HG03025 (cell line): Measurements from ENCODE around the gene GGA3.
A peak's percentile ranks its signal among the peaks of the same experiment; 100 is the strongest.
"Not testable (repeated sequence)": the region's sequence is repeated elsewhere in the genome, so short reads cannot be mapped to it uniquely, and the experiment has no call there.

ENCODE experiments used
- ATAC-seq: cut with Tn5 transposase; IDR thresholded peaks from one replicate; pipeline ENCODE4 v1.9.1; 2021; ENCODE audit warnings: mild to moderate bottlenecking, moderate library complexity; ENCODE audit not compliant: unreplicated experiment, low FRiP score

The GGA3 gene

DNA sequence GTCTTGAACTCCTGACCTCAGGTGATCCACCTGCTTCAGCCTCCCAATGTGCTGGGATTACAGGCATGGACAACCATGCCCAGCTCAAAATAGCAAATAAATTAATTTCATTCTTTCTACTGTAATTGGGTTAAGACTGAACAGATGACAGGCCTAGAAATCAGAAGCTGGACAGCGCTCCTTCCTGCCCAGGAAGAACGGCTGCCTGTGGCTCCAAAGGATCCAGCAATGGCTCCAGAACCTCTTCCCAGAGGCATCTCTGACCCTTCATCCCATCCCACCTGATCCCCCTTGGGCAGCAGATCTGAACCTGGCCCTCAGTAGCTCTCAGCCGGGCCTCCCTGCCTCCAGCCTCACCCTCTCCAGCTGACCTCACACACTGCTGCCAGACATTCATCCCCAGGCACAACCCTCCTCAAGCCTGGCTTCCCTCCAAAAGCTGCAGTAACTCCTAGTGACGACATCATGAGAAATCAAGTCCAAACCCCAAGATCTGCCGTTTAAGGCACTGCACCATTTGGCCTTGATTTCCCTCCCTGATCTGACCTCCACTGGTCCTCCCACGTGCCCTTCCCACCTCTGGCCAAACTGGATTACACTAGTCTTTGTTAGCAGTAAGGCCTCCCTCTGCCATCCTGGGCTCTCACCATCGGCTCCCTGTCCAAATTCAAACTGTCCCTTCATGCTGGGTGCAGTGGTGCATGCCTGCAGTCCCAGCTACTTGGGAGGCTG is 12.7 kb upstream of the GGA3 start:
- ATAC-seq = no peak

DNA sequence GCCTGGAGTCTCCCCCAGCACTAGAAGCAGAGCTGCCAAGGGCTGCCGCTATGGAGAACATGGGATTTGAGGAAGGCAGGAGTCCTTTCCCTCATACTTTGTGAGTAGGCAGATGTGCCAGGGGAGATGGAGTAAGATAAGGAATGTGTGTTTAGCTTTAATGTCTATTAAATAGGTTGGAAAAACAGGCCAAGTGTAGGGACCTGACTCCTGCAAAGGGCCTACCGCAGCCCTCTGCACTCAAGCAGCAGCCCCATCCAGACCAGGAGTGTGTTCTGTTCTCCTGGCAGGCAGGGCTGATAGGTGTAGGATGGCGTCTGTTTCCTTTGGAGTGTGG is 11.4 kb upstream of the GGA3 start:
- no peak for ATAC-seq

DNA sequence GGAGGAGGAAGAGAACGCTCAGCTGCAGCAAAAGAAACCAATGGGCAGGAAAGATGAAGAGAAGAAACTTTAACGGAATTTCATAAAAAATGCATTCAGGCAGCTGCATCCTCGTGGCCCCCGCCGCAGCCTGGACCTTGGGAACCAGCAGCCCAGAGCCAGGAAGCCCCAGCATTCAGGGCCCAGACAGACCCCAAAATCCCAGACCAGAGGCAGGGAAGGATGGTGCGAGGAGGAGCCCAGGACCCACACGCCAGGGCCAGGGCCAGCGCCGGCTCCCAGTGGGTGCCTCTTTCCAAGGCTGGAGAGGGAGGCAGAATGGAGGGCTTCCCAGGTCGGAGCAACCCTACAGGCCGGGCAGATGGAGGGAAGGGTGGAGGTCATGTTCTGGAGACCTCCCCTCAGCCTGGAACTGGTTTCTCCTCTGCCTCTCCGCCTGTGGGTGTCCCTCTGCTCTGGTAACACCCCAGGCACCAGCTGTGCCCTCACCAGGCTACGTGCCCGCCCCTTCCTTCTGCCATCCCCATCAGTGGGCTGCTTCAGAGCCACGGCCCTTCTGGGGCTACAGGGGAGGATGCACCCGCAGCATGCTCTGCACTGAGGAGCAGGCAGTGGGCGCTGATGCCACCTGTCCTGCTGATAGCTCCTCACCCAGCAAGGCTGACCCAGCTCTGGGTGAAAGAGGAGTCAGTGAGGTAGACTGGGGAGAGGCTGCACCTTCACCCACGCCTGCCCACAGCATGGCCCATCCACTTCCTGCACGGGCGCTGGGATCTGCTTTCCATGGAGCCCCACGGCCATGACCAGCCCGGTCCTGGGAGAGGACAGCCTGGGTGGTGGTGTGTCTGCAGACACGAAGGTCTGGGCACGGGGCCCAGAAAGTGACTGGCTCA is 10.8 kb upstream of the GGA3 start:
- ATAC-seq = no peak

DNA sequence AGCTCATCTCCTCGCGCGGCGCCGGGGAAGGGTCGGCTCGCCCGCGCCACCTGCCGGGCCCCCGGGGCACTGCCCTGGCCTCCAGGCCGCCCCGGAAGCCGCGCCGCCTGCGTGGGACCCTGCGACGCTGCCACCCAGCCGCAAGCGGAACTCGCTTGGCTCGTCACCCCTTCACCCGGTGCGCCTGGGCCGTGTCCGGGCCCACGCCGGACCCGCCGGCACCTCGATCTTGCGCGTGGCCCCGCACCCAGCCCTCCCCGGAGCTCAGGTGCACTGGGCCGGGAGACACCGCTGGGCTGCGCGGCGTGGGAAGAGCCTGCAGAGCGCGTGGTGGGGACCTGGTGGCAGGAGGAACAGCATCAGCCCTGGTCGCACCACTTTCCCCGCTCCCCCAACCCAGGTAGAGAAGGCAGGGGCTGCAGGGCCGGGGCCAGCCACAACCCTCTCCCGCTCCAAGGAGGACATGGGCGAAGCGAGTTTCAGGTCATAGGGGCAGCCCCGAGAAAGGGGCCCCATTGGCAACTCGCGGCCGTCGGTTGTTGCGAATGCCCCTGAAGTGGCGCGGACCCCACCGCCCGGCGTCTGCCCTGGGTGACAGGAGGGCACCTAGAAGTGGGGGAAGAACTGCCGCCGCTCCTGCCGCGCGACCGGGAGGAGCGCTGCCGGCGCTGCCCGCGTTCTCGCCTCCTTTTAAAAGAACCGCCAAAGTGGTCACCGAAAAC is 10.0 kb upstream of the GGA3 start:
- peak; percentile 47 for ATAC-seq

DNA sequence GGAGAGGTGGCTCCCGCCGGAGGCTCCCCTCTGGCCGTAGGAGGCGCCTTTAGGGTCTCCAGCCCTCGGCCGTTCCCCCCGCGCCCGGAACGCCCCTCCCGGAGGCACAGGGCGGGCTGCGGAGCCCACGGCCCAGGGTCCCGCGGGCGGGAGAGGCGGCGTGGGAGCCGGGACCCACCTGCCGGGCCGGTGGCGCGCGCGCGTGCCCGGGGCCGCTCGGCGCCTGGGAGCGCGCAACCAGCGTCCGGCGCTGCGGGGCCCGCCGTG is 9.5 kb upstream of the GGA3 start, which contains the start of gene MIF4GD:
Gene MIF4GD, minus strand, starts transcription at position 266 of the 267 bp plus-strand sequence. CDS start 1,036 bp downstream, outside the sequence.
- ATAC-seq = no peak

DNA sequence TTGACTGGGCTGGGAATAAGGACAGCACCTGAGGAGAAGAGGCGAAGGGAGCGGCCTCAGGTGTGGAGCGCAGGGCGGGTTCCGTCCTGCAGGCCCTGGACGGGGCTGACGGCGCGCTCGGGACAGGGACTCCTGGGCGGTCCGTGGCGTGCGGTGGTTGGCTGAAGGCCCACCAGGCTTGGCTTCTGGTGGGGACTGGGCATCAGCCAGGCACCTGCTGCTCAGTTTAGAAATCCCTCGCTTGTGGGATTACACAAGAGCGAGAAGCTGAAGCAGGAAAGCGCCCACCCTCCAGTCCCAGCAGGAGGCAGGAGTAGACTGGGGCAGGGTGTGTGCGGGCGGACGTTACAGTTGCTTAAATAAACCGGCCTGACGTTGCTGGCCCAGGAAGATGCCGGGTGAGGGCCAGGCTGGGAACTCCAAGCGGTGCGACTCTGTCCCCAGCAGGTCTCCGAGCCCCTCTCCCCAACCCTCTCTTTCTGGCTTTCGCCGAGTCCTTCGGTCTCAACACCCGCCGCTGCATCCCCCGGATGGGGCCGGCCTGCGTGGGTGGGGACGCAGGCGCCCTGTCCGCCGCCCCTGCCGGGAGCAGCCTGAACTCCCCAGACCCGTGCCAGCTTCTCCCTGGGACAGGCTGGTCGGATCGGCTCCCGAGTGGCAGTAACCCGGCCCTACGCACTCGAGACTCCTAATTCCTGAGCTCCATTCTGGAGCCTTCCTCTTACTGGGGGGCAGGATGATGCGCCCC is 9.0 kb upstream of the GGA3 start:
- peak; percentile 40 for ATAC-seq

DNA sequence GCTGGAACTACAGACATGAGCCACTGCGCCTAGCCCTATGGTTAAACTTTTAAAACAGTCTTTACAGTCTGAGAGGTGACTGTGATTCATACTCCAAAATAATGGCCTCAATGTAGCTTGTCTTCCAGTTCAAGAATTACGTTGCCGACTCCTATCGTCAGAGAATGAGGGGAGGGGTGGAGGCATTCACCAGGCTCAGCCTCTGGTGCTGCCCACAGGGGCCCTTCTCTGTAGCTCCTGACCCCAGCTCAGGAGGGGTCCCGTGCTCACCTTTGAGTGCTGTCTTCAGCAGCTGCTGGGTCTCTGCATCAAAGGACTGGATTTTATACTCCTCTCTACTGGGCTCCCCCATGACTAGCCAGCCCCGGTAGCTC is 8.4 kb upstream of the GGA3 start:
- ATAC-seq = no peak

DNA sequence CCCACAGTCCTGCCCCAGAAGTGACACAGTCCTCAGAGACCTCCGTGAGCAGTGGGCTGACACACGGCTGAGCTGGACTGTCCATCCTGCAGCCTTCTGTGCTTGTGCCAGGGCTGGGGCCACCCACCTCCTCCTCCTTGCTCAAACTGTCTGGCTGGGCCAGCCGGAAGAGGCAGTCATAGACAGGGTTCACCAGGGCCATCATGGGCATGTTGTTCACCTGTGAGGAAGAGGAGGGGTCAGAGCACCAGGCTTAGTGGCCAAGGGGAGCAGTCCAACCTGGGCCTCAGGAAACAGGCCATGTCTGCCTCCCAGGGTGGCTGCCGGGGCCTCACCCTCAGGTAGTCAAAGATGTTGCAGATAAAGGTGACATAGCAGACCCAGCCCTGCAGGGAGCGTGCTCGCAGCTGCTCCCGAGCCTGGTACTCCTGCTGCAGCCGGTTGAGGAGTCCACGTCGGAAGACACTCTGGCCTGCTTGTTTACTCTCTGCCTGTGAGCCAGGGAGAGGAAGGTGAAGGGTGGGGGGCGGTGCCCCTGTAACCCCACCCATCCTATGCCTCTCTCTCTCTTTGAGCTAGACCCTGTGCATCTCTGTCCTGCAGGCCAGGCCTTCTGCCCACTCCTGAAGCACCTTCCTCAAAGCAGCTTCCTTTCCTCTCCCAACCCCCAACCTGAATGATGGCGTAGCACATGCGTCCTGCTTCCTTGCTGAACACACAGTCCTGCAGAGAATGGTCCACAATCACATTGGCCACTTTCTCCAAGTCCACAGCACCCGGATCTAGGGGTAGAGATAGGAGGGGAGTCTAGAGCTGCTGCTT is 6.2 kb upstream of the GGA3 start:
- ATAC-seq = no peak

DNA sequence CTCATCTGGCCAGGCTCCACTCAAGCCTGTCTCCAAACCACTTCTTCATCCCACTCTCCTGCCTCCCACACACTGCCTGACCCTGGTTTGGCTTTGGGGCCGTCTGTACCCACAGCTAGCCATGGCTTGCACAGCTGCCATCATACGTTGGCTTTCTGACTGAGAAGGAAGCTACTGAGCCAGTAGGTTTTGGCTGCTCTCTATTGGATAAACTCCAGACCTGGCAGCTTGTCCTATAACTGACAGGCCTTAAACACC is 5.7 kb upstream of the GGA3 start:
- no peak for ATAC-seq

DNA sequence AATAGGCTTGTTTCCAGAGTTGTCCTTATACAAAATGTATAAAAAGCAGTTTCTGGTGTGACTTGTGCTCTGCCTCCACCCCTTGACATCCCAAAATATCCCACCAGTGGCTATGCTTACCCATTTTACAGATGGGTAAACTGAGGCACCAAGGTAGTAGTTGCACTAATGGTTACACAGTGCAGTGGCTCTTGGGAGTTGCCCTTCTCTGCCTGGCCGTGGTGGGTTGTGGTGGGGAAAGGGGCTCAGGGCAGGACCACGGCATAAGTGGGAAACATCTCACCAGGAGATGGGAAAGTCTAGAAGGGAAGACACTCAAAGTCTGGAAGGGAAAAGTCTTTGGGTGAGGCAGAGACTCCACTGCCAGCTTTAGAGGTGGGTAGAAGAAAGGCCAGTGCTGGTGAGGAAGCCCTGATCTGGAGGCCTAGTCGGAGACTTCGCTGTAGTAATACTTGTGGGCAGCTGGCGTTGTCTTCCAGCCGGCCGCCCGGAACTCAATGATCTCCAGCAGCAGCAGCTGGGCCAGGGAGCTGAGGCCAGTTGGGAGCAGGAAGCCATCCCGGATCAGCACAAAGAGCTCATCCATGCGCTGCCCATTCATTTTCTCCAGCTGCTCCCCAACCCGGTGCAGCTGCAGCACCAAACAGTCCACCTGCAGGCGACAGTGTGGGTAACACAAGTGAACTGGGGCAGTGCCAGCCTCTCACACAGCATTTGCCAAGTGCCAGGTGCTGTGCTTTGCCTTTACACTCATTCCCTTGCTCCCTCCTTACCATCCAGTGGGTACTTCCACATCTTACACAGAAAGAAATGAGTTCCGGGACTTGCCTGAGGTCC is 5.1 kb upstream of the GGA3 start:
- no peak for ATAC-seq

DNA sequence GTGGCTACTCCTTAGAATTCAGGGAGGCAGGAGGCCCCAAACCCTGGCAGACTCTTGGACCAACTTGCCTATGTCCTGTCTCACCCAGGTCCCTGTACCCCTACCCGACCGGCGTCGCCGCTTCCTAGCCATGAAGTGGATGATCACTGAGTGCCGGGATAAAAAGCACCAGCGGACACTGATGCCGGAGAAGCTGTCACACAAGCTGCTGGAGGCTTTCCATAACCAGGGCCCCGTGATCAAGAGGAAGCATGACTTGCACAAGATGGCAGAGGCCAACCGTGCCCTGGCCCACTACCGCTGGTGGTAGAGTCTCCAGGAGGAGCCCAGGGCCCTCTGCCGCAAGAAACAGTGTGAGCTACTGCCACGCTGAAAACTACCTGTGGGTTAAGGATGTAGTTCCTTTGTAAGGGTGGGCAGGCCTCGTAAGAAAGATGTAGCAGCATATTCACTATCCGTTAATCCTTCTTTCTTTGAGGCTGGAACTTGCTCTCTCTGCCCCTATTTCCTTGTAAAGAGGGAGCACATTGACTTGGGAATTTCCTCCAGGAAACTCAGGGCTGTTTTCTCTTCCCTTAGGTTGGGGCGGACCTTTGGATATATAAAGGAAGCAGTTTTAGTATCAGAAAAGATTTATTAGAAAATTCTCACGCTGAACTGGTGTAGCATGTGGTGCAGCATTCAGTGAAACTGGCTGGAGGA is 4.4 kb upstream of the GGA3 start:
- ATAC-seq = no peak

DNA sequence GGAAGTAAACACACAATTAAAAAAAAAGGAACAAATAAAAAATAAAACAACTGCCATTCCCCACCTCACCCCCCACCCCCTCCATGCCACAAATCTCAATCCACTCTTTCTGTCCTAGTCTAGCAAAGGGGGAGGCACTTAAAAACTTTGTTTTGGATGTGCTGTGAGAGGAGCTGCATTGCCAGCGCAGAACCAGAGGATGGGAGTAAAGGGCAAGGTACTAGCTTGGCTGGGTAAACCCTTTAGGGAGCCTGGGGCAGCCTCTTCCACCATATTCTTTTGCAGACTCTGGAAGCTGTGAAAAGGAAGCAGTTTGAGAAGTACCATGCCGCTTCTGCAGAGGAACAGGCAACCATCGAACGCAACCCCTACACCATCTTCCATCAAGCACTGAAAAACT is 1.6 kb upstream of the GGA3 start:
- no peak for ATAC-seq

DNA sequence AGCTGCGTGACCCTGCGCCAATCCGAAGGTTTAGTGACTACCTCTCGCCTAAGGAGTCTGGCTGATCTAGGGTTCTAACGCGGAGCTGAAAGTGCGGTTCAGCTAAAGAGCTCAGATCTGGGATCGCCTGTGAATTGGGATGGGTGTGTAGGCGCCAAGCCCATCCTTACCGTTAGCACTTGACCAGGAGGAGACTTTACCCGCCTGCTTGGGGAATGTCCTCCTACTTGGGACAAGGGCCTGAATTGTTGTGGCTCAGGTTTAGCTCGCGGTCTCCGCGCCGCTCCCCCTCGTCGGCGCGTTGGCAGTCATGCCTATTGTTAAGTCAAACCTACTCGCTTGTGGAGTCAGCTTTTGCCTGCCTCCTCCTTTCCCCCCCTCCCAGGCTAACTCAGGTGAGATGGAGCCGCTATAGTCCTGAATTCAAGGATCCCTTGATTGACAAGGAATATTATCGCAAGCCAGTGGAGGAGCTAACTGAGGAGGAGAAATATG is 753 bp upstream of the GGA3 start:
- no peak for ATAC-seq

DNA sequence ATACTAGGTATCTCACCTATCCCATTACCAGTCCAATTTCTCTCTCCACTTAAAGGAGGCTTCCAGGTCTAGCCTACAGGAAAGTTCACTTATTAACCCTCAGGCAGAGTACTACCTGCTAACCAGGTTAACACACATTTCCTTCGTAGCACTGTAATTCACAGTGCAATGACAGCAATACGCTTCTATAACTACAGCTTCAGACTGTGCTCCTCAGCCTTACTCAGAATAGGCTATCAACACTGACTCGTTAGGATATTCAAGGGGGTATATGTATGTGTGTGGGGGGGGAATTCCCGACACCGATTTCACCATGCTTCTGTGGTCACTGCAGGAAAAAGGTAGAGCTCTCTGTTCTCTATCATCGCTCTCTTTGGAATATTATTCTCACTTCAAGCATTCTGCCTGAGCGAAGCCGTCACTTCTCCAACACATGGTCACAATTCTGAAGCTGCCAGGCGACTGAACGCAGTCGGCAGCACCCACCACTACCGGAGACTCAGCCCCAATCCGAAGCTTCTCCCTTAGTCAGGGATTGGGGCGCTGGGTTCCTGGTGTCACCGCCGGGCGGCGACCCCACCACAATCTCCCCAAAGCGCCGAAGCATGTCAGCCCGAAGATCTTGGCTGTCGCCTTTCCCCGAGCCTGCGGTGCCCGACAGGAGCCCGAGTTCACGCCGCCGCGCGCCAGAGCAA is 618 bp downstream of the GGA3 start:
- peak; percentile 16 for ATAC-seq

DNA sequence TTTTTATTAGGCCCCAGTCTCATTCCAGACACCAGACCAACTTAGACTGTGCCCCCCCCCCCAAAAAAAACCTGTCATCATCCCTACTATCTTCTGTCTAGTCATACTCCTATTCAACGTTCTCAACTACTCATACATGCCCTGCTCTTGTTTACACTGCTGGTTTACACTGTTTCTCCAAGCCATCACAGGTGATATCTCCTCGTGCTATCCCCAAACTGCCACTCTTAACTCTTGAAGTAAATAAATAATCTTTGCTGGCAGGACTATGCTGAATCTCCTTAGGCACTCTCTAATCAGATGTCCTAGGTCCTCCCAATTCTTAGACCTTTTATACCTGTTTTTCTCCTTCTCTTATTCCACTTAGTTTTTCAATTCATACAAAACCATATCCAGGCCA is 4.2 kb downstream of the GGA3 start:
- ATAC-seq = not testable (repeated sequence)

DNA sequence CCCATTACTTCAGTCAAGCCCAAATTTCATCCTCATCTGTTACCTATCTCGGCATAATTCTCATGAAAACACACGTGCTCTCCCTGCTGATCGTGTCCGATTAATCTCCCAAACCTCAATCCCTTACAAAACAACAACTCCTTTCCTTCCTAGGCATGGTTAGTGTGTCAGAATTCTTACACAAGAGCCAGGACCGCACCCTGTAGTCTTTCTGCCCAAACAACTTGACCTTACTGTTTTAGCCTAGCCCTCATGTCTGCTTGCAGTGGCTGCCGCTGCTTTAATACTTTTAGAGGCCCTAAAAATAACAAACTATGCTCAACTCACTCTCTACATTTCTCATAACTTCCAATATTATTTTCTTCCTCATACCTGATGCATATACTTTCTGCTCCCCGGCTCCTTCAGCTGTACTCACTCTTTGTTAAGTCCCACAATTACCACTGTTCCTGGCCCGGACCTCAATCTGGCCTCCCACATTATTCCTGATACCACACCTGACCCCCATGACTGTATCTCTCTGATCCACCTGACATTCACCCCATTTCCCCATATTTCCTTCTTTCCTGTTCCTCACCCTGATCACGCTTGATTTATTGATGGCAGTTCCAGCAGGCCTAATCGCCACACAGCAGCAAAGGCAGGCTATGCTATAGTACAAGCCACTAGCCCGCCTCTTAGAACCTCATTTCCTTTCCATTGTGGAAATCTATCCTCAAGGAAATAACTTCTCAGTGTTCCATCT is 5.3 kb downstream of the GGA3 start:
- not testable (repeated sequence) for ATAC-seq

DNA sequence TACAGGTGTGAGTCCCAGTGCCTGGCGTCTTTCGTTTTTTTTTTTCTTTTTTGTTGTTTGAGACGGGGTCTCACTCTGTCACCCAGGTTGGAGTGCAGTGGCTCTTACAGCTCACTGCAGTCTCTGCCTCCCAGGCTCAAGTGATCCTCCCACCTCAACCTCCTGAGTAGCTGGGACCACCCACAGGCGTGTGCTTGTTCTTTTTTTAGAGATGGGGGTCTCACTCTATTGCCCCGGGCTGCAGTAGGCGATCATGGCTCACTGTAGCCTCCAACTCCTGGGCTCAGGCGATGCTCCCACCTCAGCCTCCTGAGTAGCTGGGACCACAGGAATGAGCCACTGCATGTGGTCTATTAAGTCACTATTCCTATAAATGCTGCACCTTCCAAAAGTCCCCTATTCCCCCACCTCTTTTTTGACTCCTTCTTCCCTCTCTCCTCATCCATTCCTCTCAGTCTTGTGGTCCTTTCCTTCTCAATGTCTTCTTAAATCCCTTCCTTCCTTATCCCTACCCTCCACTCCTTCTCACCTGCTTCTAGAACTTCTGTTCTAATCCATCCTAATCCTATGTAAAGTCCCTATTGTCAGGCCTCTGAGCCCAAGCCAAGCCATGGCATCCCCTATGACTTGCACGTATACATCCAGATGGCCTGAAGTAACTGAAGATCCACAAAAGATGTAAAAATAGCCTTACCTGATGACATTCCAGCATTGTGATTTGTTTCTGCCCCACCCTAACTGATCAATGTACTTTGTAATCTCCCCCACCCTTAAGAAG is 9.2 kb downstream of the GGA3 start:
- ATAC-seq = no peak
